GM21528 (cell line): ENCODE data around the gene HEPACAM.
A peak's percentile ranks its signal among the peaks of the same experiment; 100 is the strongest.

Source experiments
- ATAC-seq: cut with Tn5 transposase; IDR thresholded peaks from one replicate; pipeline ENCODE4 v1.9.1; 2021; ENCODE audit warnings: mild to moderate bottlenecking, moderate library complexity; ENCODE audit not compliant: unreplicated experiment, low FRiP score

Gene HEPACAM

DNA sequence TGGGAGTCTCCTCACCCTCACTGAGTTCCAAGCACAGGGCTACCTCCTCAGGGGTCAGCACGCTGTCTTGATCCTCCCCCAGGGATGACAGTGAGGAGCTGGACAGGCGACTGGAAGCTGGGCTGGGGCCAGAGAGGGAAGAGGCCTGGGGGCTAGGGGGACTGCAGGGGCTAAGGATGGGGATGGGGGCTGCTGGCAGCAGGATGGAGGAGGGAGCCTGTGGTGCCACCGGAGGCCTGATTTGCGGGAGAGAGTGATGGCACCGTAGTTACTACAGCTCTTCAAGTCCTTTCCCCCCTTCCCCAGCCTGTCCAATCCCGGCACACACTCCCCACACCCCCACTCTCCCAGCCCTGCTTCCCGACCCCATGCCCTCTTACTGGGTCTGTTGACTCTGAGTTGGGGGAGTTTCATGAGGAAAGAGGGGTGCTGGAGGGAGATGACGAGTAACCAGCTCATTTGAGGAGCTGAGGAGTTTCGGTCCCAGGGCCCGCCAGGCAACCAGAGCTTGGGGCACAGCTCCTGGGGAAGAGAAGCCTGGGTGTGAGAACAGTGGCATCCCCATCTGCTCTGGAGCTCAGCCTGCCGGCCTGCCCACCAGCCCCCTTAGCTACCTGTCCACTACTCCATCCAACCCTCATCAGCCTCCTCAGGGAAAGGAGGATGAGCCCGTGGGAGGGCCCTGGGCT is 48.7 kb downstream of the HEPACAM start:
- no peak for ATAC-seq

DNA sequence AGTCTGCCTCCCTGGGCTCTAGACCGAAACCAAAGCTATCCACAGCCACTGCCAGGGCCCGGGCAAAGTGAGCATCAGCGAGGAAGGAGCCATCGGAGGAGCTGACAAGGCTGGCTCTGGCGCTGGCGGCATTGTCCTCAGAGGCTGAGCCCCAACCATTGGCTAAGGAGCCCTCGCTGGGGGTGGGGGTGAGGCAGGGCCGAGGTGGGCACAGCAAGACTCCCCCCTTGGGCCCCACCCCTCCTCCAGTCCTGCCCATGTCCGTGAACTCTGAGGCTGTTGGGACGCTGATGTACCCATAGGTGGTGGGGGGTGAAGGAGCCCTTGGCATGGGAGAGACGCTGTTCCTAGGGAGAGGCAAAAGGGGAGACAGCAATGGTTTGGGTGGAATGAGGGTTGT is 49.4 kb downstream of the HEPACAM start:
- no peak for ATAC-seq

DNA sequence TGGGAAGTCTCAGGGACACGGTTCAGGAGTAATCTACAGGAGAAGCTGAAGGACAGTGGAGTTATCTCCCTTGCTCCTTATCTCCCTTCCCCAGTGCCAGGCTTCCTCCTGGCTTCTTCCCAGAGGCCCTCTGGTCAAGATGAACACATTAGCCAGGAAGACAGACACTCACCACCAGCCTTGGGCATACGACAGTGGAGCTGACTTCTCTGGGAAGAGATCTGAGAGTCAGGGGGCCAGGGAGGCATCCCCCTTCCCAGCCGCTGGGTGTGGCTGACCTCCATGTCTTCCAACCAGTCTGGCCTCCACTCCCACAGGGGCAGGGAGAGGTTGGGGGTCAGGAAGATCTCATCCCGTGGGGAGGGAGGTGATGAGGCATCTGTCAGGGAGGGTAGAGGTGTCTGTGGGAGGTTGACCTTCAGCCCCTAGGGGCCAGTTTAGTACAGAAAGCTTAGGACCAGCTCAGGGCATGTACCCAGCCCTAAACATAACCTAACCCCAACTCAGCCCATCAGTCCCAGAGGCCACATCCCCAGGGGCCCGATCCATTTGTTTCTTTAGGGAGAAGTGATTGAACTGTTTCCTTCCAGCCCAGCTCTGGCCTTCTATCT is 50.9 kb downstream of the HEPACAM start:
- ATAC-seq = no peak

DNA sequence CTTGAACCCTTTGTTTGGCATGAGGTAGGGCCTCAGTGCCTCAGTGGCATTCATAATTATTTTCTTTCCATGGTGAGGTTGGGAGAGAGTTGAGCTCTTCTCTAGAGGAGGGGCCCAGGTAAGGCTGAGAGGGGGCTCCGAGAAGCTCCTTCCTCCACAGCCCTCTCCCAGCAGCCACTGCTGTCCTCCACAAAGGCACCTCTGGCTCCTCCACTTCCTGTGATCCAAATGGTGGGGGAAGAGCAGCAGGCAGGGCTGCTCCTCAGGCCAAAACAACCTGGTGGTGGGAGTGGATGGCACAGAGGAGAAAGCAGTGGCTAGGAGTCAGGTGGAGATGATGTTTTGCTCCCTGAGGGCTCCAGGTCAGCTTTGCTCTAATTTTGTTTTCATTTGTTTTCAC is 51.5 kb downstream of the HEPACAM start:
- no peak for ATAC-seq

DNA sequence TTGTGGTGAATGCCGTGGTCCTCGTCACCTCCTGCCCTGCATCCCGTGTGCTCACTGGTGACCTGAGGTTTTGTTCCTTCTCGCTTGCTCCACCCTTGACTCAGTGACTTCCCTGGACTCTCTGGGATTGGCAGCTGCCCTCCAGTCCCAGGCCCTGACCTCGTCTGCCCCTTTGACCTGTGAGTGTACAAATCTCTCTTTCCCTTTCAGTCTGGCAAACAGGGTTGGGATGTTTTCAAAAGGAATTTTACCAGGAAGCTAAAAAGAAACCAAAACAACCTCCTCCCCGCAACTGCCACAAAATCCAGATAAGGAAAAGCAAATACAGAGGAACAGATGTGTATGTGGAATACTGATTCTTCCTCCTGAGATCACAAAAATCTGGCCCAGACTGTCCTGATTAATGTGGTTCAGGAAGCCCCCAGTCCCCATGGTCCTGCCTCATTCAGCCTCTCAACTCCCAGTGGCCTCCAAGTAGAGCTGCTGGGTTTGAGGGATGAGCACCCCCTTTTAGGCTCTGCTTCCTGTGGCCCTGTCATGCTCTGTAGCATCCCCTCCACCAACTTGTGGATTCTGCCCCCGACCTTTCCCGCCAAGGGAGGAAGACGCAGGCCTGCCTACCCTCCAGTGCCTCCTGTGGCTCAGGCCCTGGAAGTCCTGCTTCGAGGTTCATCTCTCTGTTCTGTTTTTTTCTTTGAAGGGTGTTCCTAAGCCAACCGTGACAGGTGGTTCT is 53.3 kb downstream of the HEPACAM start:
- no peak for ATAC-seq

DNA sequence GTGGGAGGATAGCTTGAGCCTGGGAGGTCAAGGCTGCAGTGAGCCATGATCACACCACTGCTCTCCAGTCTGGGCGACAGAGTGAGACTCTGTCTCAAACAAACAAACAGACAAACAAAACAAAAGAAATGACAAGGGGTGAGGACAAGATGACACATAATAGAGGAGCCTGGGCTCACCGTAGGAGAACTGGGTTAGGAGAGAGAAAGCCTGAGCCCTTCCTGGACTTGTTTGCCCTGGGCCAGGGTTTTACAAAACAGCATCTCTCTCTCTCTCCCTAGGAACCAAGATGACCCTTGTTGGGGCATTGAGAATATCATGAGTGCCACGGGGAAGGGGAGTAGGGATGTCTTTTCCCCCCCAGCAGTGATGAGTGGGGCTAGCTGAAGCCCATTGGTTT is 54.9 kb downstream of the HEPACAM start:
- no peak for ATAC-seq

DNA sequence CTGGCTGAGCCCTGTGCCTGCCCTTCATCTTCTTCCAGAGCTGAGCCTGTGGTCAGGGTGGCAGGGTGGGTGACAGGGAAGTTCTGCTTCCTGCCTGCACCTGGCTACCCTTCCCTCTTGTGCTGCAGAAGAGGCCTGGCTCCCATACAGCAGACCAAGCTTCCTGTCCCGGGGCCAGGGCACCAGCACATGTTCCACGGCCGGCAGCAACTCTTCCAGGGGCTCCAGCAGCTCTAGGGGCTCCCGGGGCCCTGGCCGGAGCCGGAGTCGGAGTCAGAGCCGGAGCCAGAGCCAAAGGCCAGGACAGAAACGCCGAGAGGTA is 55.6 kb downstream of the HEPACAM start:
- ATAC-seq = no peak

DNA sequence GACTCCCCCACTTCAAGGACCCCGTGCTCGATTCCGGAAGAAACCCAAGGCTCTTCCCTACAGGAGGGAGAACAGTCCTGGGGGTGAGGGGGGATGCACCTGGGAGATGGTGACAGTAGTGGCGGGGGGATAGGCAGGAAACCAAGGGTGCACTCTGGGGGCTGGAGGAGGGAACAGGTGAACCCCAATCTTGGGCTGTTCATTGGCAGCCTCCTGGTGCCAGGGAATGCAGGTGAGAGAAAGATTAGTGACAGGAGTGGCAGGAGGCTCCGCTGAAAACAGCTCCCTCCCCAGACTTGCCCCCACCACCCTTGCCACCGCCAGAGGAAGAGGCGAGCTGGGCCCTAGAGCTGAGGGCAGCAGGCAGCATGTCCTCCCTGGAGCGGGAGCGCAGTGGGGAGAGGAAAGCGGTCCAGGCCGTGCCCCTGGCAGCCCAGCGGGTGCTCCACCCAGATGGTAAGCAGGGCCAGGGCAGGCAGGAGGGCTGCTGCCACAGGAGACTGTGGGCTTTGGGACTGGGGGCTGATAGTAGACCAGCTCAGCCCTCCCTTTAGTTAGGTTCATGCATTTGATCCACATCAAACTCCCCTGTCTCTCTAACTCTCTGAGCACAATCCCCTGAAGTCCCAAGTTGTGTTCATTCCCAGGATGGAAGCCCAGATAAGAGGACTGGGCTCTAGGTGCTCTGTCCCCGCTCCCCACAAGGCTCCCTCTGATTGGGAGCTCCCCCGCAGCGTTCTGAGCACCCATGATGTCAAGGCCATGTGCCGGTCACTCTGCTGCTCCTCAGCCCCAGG is 56.2 kb downstream of the HEPACAM start:
- ATAC-seq = no peak

DNA sequence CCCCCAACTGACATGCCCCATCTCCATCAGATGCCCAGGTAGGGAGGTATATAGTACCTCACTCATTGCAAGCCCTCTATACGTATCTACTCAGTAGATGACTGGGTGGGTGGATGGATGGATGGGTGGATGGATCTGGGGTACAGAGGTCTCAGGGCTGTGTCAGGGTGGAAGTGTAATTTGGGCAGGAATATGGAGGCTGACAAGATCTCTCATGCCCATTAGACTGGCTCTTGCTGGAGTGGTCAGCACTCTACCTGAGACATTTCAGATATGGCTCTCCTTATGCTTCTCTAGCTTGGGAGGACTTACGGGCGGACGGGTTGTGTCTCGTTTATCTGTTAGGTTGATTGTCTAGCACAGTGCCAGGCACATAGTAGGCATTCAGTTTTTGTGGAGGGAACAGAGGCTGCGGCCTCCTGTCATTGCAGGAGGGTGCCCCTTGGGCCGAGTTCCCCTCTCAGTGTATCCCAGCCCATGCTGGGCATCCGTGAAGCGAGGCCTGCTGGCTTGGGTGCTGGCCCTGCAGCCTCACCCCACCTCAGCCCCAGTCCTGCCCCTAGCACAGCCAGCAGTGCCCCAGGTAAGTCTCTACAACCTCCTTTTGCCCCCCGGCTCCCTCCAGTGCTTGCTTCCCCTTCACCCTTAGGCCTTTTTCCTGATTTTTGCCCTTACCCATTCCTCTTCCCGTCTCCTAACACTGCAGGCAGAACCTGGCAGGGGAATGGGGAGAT is 56.9 kb downstream of the HEPACAM start:
- no peak for ATAC-seq

DNA sequence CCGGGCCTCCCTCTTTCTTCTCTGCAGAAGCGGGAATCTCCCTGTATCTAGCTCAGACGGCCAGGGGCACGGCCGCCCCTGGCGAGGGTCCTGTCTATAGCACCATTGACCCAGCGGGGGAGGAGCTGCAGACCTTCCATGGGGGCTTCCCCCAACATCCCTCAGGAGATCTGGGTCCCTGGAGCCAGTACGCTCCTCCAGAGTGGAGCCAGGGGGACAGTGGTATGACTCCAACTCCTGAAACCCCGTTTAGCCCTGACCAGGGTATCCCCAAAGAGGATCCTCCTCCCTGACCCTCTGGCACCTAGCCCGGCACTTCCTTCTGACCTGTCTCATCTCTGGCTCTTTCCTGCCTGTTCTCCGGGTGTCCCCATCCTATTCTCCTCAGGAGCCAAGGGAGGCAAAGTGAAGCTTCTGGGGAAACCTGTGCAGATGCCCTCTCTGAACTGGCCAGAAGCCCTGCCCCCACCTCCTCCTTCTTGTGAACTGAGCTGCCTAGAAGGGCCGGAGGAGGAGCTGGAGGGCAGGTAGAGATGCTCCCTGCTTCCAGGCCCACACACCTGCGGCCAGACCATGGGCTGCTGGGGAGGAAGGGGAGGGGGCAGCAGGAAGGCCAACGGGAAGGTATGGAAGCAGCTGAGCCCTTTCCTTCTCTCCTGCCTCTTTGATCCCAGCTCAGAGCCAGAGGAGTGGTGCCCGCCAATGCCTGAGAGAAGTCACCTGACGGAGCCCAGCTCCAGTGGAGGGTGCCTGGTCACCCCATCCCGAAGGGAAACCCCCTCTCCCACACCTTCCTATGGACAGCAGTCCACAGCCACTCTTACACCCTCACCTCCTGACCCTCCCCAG is 57.7 kb downstream of the HEPACAM start:
- no peak for ATAC-seq

DNA sequence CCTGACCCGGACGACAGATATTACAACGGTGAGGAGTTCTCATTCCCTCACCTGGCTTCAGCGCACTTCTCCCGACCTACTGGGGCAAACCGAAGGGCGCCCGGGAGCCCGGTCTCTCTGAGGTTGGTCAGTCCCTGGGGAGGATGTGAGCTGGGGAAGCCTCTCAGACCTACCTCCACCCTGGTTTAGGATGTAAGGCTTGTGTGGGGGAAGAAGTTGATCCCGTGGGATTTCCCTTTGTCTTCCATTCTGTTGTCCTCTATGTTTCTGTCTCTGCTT is 58.3 kb downstream of the HEPACAM start:
- no peak for ATAC-seq

DNA sequence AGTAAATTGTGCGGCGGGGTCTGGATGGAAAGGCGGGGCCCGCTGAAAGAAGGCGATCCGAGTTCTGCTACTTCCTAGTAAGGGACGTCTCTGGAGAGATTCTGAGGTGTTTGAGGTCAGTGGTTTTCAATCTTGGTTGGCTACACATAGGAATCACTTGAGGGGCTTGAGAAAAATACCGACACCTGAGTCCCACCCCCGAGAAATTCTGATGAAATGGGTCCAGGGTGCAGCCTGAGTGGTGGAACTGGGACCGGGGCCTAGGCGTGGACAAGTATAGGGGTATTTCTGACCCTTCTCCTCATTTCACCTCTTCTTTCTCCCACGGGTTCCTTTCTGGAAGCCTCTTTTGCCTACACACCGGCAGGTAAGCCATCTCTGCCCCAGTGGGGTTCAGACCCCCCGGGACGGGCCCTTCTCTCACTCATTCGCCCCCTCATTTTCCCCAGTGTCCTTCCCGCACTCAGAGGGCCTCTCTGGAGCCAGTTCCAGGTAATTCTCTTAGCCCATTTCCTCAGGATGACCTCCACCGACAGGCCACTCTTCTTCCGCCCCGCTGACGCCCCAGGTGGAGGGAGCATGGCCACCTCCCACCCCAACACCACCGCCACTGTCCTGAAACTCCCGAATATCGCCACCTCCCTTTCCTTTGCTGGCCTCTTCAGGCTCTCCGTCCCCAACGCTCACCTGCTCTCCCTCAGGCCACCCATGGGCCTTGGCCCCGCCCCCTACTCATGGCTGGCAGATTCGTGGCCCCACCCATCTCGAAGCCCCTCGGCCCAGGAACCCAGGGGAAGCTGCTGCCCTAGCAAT is 58.8 kb downstream of the HEPACAM start:
- no peak for ATAC-seq

DNA sequence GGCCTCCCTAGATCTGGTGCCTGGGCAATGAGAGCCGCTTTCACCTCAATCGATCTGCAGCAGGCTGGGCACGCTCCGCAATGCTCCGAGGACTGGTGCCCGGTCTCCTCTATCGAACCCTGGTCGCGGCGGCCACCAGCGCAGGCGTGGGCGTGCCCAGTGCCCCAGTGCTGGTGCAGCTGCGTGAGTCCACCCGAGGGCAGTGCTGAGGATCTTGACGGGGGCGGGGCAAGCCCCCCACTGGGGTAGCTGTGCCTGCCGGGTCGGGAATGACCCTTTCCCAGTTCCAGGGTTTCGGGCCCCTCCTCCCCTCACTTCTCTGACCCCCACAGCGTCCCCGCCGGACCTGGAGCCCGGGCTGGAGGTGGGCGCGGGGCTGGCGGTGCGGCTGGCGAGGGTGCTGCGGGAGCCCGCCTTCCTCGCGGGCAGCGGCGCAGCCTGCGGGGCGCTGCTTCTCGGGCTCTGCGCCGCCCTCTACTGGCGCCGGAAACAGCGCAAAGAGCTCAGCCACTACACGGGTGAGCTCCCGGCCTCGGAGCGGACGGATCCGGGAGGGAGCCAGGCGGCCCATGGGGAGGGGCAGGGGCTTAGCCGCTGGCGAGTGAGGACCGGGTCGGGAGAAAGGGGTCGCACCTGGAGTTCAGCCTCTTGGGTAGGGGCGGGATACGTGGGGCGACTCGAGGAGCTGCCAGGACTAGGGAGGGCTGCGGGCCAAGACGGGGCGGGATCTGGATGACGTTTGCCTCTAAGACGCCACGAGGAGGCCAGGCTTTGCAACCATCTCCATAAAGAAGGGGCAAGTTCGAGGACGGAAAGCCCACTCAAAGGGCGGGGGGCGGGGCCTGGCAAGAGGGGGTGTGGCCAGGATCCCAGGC is 59.7 kb downstream of the HEPACAM start:
- peak; percentile 92 for ATAC-seq

DNA sequence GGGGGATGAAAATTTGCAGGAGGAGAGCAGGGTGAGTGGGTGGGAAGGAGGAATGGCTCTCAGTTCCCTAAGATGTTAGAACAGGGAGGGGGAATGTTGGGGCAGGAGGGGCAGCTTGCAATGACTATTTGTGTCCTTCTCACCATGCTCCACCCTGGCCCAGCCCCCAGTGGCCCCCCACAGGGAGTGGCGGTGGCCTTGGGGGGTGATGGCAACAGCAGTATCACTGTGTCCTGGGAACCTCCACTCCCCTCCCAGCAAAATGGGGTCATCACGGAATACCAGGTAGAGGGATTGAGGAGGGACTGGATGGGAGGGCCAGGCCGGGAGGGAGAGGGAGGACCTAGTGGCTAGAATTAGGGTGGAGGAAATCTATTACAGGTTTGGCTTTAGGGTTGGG is 60.4 kb downstream of the HEPACAM start:
- ATAC-seq = no peak

DNA sequence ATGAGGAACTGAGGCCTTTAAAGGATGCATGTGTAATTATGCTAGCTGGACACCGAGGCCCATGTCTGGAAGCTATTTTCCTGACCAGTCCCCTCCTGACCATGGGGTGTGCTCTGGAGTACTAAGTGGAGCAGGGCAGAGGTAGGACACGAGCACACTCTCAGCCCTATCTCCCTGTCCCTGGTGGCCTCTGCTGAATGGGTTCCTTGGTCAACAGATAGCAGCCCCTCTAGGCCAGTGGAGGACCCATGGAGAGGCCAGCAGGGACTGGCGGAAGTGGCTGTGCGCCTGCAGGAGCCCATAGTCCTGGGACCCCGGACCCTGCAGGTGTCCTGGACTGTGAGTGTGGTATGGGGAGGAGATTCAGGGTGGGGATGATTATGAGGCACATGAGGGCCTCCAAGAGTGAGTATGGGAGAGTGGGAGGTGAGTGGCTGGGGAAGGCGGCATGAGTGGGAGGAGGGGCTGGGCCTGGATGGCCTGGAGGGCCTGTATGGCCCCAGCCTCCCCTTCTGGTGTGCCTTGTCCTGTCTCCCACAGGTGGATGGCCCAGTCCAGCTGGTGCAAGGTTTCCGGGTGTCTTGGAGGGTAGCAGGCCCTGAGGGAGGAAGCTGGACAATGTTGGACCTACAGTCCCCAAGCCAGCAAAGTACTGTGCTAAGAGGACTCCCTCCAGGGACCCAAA is 61.1 kb downstream of the HEPACAM start:
- no peak for ATAC-seq

DNA sequence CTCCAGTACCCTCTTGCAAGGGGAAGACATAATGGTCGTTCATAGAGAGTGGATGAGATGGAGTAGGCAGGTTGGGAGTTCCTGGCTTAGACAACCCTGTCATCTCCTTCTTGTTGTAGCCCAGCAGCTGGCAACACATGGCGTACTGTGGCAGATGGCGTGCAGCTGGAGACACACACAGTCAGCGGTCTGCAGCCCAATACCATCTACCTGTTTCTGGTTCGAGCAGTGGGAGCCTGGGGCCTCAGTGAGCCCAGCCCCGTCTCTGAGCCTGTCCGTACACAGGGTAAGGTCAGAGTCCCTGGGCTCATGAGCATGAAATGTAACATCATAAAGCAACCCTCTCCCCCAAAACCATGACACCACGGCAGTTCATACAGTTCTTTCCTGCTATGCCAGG is 61.9 kb downstream of the HEPACAM start:
- no peak for ATAC-seq

DNA sequence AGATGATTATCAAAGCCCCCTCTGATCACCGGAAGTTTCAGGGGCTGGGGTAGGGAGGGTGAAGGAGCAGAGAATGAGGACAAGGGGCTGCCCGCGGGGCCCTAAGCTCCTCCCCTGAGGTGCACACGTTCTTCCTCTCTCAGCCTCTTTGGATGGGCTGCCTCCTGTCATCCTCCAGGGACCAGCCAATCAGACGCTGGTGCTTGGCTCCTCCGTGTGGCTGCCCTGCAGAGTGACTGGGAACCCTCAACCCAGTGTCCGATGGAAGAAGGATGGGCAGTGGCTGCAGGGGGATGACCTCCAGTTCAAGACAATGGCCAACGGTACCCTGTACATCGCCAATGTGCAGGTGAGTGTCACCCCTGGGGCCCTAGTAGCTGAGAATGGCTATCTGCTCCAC is 63.1 kb downstream of the HEPACAM start:
- ATAC-seq = no peak

DNA sequence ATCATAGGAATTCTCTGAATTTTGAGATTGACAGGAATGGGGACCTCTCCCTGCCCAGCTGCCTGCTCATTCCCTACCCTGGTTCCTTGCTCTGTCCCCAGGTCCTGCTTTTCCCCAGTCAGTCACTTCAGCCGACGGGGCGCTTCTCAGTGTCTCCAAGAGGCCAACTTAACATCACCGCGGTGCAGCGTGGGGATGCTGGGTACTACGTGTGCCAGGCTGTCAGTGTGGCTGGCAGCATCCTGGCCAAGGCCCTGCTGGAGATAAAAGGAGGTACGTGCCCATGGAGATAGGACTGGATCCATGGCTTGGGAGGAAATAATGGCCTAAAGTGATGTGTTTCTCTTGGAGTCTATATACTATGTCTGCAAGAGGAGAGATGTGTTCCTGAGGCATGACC is 63.6 kb downstream of the HEPACAM start:
- ATAC-seq = no peak
